HPDE6-E6E7 (cell line): ENCODE measurements around the gene PBLD.
A peak's percentile ranks its signal among the peaks of the same experiment; 100 is the strongest.

Source experiments
- DNase-seq: peaks from one replicate; pipeline ENCODE4 v3.0.0; 2011; ENCODE audit warnings: missing footprints; ENCODE audit errors: extremely low spot score

Gene PBLD

DNA sequence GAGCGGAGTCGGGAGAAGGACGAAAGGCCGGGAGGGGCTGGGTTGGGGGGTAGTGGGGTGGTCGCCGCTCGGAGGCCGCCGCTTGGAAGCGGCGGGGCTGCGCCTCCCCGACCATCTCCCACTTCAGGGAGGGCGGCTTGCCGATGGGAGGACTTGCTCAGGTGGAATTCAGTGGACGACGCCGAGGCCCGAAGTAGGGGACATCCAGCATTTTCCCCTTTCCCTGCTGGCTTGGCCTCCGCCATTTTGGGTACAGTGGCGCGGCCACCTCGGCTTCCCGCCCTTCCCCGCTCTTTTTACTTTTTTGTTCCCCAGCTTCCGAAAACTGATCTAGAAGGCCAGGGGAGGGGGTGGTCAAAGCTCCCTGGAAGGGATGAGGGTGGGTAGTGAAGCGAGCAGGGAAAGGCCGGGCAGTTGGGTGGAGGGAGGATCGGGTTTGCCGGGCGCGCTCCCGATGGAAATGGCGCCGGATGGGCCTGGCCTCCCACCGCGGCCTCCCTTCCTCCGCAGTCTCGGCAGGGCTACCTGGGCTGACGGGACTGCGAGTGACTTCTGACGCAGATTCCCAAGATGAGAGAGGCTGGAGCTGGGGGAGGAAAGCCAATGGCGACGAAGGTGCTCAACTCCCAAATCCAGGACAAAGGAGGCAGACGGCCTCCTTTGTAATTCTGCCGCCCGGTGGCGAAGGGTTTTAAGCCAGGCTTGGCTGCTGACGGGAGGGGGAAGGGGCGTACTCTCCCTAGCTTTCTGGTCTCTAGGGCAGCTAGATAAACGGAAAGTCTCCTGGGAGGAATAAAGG lies at the start of gene PBLD:
TSS of gene PBLD (minus strand) at position 670 of the 799 bp plus-strand sequence. CDS start 26,084 bp downstream, outside the sequence.
- DNase-seq, result peak; percentile 36

DNA sequence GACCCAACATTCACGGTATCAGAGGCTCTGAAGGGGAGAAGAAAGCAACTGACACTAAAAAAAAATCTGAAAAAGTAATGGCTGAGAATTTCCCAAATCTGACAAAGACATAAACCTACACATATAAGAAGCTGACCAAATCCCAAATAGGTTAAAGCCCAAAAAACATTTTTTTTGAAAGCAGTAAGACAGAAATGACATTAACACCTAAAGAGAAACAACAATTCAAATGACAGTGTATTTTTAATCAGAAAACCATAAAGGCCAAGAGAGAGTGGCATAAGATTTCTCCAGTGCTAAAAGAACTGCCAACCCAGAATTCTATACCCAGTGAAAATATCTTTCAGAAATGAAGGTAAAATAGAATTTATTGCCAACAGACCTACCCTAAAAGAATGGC lies 38.9 kb upstream of the PBLD start:
- DNase-seq, result no peak

GRCh38 chr10:68367121-68367520 lies 34.4 kb upstream of the PBLD start:
- no peak for DNase-seq

GRCh38 chr10:68366600-68366999 lies 33.9 kb upstream of the PBLD start:
- DNase-seq, result no peak

GRCh38 chr10:68365611-68366010 lies 32.9 kb upstream of the PBLD start:
- no peak for DNase-seq

DNA sequence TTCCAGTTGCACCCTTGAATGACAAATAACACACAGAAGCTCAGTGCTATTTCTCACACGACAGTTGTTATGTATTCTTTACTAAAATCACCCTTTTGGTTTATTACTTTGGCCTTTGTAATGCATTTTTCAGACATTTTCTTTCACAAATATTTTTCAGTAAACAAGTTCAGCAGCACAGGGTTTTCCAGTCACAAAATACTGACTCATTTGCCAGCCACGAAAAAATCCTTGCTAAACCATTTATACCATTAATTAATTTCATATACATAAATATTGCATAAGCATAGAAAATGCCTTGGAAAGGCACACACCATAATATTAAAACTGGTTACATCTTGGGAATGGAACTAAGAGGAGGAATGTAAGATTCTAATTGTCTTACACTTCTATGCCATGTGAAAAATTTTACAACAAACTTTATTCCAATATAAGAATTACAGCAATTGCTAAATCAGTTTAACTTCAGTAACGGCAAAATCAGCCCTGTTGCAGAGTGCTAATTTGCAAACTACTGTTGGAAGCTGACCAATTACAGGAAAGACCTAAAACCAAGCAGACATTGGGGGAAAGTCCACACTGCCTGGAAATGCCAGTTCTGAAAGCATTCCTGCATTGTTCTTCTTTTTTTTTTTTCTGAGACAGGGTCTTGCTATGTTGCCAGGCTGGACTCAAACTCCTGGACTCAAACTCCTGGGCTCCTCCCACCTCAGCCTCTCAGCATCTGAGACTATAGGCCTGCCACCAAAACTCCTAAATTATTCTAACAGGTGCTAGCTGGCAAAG lies 31.6 kb upstream of the PBLD start:
- no peak for DNase-seq

DNA sequence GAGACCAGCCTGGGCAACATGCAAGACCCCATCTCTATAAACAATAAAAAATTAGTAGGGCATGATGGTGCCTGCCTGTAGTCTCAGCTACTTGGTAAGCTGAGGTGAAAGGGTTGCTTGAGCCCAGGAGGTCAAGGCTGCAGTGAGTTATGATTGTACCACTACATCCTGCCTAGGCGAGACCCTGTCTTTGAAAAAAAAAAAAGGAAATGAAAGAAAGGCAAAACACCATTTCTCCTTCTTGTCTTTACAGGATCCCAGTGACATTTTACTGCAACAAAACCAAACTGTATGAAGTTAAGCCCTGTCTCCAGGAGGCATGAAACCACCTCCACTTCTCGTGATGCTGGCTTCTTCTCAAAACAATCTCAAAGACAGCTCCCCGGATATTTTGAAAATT lies 29.9 kb upstream of the PBLD start:
- DNase-seq, result no peak

GRCh38 chr10:68359189-68359588 lies 26.5 kb upstream of the PBLD start:
- DNase-seq, result no peak

- no peak for DNase-seq
Observed at GRCh38 chr10:68353537-68353936, 20.8 kb upstream of the PBLD start.

DNA sequence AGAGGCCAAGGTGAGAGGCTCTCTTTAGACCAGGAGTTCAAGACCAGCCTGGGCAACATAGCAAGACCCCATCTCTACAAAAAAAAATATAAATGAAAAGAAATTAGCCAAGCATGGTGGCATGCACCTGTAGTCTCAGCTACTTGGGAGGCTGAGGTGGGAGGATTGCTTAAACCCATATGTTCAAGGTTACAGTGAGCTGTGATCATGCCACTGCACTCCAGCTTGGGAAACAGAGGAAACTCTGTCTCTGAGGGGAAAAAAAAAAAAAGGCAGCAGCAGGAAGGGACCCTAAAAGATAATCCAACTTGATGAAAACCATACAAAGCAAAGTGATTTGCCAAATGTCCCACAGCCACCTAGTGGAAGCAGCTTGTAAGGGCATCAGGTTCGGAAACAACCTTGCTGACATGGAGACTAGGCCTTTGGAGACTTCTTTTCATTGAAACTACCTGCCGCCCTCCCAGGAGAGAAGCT lies 15.6 kb upstream of the PBLD start:
- peak; percentile 33 for DNase-seq

- no peak for DNase-seq
Observed at GRCh38 chr10:68346774-68347173, 14.0 kb upstream of the PBLD start.

GRCh38 chr10:68345621-68346020 lies 12.9 kb upstream of the PBLD start:
- no peak for DNase-seq

DNA sequence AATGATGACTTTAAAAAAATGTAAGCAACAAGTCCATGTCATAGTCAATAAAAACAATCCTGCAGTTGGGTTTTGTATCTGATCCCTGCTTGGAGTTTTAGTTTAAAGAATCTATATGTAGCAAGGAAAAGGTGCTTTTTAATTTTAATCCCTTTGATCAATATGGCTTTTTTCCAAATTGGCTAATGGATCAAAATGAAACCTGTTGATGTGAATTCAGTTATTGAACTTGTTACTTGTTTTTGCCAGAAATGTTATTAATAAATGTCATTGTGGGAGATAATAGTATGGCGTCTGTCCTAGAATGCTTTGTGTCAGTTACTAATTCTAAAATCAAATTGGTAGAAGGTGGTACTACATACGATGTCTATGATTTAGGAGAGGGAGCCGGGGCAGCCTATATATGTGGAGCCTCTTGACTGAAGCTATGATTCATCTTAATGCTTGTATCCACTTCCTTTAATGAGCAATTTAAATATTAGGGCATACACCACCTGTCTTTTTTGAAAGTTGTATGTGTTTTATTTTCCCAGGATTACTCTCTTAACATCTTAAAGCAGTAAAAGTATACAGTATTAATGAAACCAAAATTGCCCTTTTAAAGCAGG lies 10.3 kb upstream of the PBLD start:
- DNase-seq, result no peak

DNA sequence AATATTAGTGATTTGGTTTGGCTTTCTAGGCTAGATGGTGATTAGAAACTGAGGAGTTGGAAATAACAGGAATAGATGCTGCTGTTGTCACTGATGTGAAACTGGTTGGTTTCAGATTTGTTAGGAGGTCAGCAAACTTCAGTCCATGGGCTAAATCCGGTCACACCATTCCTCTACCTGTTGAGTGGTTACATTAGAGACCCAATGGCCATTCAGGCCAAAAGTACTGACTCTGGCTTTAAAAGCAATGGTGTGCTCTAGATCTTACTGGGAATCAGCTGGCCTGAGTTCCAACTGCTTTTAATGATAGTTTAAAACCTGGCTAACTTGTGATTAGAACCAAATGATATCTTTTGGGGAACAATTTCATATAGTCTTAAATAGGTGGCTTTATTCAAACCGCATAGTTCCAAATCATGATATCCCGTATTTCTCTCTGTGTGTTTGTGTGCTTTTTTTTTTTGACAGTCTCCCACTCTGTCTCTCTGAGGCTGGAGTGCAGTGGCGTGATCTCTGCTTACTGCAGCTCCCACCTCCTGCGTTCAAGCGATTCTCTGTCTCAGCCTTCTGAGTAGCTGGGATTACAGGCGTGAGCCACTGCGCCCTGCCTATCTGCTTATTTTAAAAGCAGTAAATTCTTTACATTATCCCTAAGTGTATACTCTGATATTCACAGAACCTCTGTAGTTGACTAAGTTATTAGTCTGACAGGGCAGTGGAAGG lies 7.8 kb upstream of the PBLD start:
- no peak for DNase-seq

- no peak for DNase-seq
Observed at GRCh38 chr10:68336754-68337351, 4.1 kb upstream of the PBLD start.

DNA sequence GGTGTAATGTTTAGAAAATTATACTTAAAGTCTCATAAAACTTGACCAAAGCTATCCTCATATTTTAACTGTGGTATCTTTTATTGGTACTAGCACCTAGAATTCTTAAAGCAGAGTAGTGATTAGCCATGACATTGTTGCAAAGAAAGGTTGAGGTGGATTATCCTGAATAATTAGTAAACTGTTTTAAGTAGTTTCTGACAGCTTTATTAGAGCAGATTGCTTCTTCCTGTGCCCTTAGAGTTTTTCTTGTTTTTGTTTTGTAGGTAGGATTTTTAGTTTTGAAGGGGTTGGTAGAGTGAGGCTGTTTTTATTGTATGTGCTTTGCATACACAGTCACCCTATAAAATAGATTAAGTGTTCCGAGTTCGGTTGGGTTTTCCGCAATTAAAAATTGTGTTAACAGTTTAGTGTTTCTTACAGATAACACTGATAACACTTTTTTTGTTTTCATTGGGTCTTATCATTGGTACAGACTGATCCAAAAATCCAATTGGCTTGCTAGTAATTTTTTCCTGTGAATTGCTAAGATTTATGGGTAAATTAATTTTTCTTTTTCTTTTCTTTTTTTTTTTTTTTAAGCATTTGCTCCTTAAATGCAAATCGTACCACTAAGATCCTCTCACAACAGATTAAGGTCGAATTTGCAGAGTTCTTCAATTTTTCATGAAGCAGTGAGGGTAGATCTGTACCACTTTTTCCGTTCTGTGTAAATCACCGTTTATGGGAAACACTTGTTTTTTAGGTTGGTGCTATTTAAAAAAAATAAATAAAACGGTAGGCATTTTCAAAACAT lies 2.1 kb upstream of the PBLD start:
- no peak for DNase-seq

DNA sequence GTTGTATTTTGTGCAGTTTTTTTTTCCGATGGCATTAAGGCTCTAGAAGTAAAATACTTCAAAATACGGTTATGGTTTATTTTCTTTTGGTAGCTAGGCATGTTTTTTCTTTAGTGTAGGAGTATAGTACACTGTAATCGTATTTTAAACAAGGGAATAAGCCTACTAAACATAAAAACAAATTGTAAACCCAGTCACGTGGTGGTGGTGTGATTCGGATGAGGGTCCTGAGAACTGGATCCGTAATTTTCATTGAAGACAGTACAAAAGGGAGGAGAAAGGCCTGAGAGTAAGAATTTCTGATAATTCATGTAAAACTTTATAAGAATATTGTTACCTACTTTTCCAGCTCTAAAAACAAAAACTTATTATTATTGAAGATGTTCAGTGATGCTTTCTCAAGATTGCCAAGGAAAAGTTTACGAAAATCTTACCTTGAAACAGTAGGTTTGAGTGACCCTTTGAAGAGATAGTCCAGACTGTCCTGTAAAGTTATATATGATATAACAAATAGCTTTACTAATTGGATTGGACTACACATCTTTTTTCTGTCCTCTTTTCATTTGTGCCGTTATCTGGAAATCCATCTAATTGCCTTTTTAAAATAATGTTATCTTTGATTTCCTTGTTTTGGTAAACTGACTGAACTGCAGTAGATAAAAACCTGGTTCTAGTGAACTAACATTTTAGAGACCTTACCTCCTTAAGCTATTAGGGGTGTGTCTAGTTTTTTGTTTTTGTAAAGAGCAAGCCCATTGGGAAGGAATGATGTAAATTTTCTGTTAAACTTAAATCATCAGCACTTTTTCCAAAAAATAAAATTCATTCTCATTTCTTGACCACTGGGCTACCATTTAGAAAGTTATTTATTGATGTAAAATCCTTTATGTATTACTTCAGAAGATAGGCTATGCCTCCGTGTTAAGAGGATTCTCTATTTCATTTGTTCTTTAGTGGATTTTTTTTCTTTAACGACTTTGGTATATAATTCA lies 1.0 kb upstream of the PBLD start:
- DNase-seq, result no peak

DNA sequence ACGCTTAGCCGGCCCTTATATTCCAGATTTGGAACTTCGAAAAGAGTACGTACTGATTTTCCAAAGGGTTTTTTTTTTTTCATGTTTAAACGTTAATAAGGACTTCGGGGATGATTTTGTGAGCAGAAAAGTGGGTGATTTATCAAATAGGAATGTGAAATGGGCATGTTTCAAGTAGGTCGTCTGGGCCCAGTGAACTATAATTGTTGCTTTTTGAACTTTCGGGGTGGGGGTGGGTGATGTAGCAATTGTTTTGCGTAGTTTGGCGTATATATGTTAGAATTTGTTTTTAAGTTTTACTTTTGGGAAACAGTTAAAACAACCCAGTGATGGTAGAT lies 299 bp upstream of the PBLD start:
- DNase-seq, result no peak

GRCh38 chr10:68331455-68332258 lies 1.1 kb downstream of the PBLD start, which contains the start of gene HNRNPH3:
TSS of gene HNRNPH3 (plus strand) at chr10:68332064. CDS start at chr10:68337222, 5,158 bp downstream.
- peak; percentile 87 for DNase-seq
